H4 (cell line): ENCODE measurements around the gene CDC25B. TPM values are rescaled to one million over a fixed set of nuclear protein-coding genes. Genes with fewer than 3 reads are reported as not detected.
"Not testable (repeated sequence)": the region's sequence is repeated elsewhere in the genome, so short reads cannot be mapped to it uniquely, and the experiment has no call there.

Source experiments
- DNase-seq: peaks from one replicate; pipeline ENCODE4 v3.0.0-alpha.2; 2015; ENCODE audit warnings: low spot score
- total RNA-seq: library from RNA; depleted of rRNA; stranded (reverse); fragments of >200 nt; shearing (Covaris generic); gene quantifications from 2 replicates; pipeline ENCODE4 v1.2.3, GENCODE V29; 2014

The CDC25B gene
- total RNA-seq, 1 experiment from 2014 or later = 39.6 TPM

GRCh38 chr20:3784863-3785239 lies 11.3 kb upstream of the CDC25B start:
- DNase-seq = no peak

- DNase-seq = no peak
These were observed 10.6 kb upstream of the CDC25B start for GRCh38 chr20:3785240-3786125.

- DNase-seq = peak; percentile 30
These were observed 10.0 kb upstream of the CDC25B start for GRCh38 chr20:3786126-3786484.

GRCh38 chr20:3786665-3787323 lies 9.3 kb upstream of the CDC25B start, which contains the start of gene CENPB:
Gene CENPB, minus strand, starts transcription at chr20:3786740. Its CDS starts 257 bp downstream, at chr20:3786483.
- DNase-seq = peak; percentile 72

- no peak for DNase-seq
These were observed 8.6 kb upstream of the CDC25B start for GRCh38 chr20:3787324-3788014.

GRCh38 chr20:3788685-3789155 lies 7.4 kb upstream of the CDC25B start:
- DNase-seq = peak; percentile 47

GRCh38 chr20:3789201-3789600 lies 6.9 kb upstream of the CDC25B start:
- not testable (repeated sequence) for DNase-seq

- DNase-seq = not testable (repeated sequence)
These were observed 1.9 kb upstream of the CDC25B start for GRCh38 chr20:3794168-3794567.

- DNase-seq = no peak
These were observed 1.2 kb upstream of the CDC25B start for GRCh38 chr20:3794701-3795420.

- no peak for DNase-seq
These were observed 541 bp downstream of the CDC25B start for GRCh38 chr20:3796477-3797225.

GRCh38 chr20:3797226-3797545 lies 1.1 kb downstream of the CDC25B start:
- no peak for DNase-seq

- DNase-seq = no peak
These were observed 1.7 kb downstream of the CDC25B start for GRCh38 chr20:3797592-3798372.

- no peak for DNase-seq
These were observed 2.3 kb downstream of the CDC25B start for GRCh38 chr20:3798373-3798768.

- DNase-seq = no peak
These were observed 2.8 kb downstream of the CDC25B start for GRCh38 chr20:3798908-3799248.

GRCh38 chr20:3800256-3800877 lies 4.3 kb downstream of the CDC25B start:
- no peak for DNase-seq

- no peak for DNase-seq
These were observed 4.8 kb downstream of the CDC25B start for GRCh38 chr20:3800878-3801260.

- DNase-seq = no peak
These were observed 5.2 kb downstream of the CDC25B start for GRCh38 chr20:3801299-3801698.

- no peak for DNase-seq
These were observed 5.7 kb downstream of the CDC25B start for GRCh38 chr20:3801846-3802245.

- DNase-seq = no peak
These were observed 6.6 kb downstream of the CDC25B start for GRCh38 chr20:3802524-3803239.
